Thyroid gland (tissue), 4 donors: ENCODE results near the gene TMEM132D.

Source experiments
- POLR2A ChIP-seq, 2 donors: fragments of 450-650 bp; IDR thresholded peaks; one replicate each; pipeline ENCODE4 v1.6.1; 2017; ENCODE audit warnings: antibody characterized with exemption in 2 of 2, mild to moderate bottlenecking in 2 of 2, moderate library complexity in 1 of 2
- TF ChIP-seq, protein P1 (sequence below), 6 experiments: fragments of 200-600 bp in 3 of 6; fragments of 450-650 bp in 3 of 6; sonication (generic) in 3 of 6; IDR thresholded peaks; one replicate each; pipeline ENCODE4 v1.5.1; 2016 to 2019; ENCODE audit warnings: antibody characterized with exemption in 6 of 6, mild to moderate bottlenecking in 2 of 6, inconsistent platforms in 1 of 6, moderate library complexity in 1 of 6

GRCh38 chr12:129162805-129163204 is 741.0 kb downstream of the TMEM132D start:
- TF ChIP-seq, protein P1, sequence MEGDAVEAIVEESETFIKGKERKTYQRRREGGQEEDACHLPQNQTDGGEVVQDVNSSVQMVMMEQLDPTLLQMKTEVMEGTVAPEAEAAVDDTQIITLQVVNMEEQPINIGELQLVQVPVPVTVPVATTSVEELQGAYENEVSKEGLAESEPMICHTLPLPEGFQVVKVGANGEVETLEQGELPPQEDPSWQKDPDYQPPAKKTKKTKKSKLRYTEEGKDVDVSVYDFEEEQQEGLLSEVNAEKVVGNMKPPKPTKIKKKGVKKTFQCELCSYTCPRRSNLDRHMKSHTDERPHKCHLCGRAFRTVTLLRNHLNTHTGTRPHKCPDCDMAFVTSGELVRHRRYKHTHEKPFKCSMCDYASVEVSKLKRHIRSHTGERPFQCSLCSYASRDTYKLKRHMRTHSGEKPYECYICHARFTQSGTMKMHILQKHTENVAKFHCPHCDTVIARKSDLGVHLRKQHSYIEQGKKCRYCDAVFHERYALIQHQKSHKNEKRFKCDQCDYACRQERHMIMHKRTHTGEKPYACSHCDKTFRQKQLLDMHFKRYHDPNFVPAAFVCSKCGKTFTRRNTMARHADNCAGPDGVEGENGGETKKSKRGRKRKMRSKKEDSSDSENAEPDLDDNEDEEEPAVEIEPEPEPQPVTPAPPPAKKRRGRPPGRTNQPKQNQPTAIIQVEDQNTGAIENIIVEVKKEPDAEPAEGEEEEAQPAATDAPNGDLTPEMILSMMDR (IDR thresholded peaks at IDR 0.05): no peak
- TF ChIP-seq POLR2A (IDR thresholded peaks at IDR 0.05): no peak
